ENCODE results near the gene WNT9B.
A peak's percentile ranks its signal among the peaks of the same experiment; 100 is the strongest.
"Not testable (repeated sequence)": the region's sequence is repeated elsewhere in the genome, so short reads cannot be mapped to it uniquely, and the experiment has no call there.

Gene WNT9B

GRCh38 chr17:46822388-46822921 is 28.9 kb upstream of the WNT9B start:
- peak; percentile 75 for DNase-seq

GRCh38 chr17:46823657-46824056 is 27.7 kb upstream of the WNT9B start:
- no peak for DNase-seq

GRCh38 chr17:46826116-46826515 is 25.3 kb upstream of the WNT9B start:
- no peak for DNase-seq

GRCh38 chr17:46827274-46827673 is 24.1 kb upstream of the WNT9B start:
- no peak for DNase-seq

- DNase-seq: no peak
These were observed 19.6 kb upstream of the WNT9B start for GRCh38 chr17:46831573-46832330.

GRCh38 chr17:46832331-46832821 is 19.0 kb upstream of the WNT9B start:
- DNase-seq: no peak

- DNase-seq: no peak
These were observed 18.2 kb upstream of the WNT9B start for GRCh38 chr17:46832945-46833839.

- no peak for DNase-seq
These were observed 17.6 kb upstream of the WNT9B start for GRCh38 chr17:46833840-46834208.

GRCh38 chr17:46834846-46835245 is 16.5 kb upstream of the WNT9B start:
- no peak for DNase-seq

GRCh38 chr17:46836500-46836899 is 14.9 kb upstream of the WNT9B start:
- DNase-seq: no peak

- no peak for DNase-seq
These were observed 13.9 kb upstream of the WNT9B start for GRCh38 chr17:46837521-46837920.

- DNase-seq: no peak
These were observed 12.2 kb upstream of the WNT9B start for GRCh38 chr17:46839211-46839610.

- not testable (repeated sequence) for DNase-seq
These were observed 10.8 kb upstream of the WNT9B start for GRCh38 chr17:46840596-46840995.

GRCh38 chr17:46841561-46842379 is 9.6 kb upstream of the WNT9B start:
- peak; percentile 72 for DNase-seq

GRCh38 chr17:46842835-46843234 is 8.5 kb upstream of the WNT9B start:
- no peak for DNase-seq

GRCh38 chr17:46847204-46848191 is 3.9 kb upstream of the WNT9B start:
- DNase-seq: no peak

GRCh38 chr17:46848534-46848933 is 2.8 kb upstream of the WNT9B start:
- no peak for DNase-seq

GRCh38 chr17:46850688-46851028 is 725 bp upstream of the WNT9B start:
- DNase-seq: no peak

GRCh38 chr17:46853896-46854444 is 2.6 kb downstream of the WNT9B start:
- DNase-seq: no peak

- DNase-seq: no peak
These were observed 3.1 kb downstream of the WNT9B start for GRCh38 chr17:46854515-46854914.

GRCh38 chr17:46854948-46855347 is 3.6 kb downstream of the WNT9B start:
- DNase-seq: no peak

Measured in activated CD8-positive, alpha-beta memory T cell treated with anti-CD3 and anti-CD28 coated beads for 24 hours (primary cell).